K562 (cell line): Measurements from ENCODE around the gene TMEM185B.

ENCODE experiments used
- EZH2 ChIP-seq: IDR thresholded peaks from 2 replicates; pipeline ENCODE4 v1.6.1; 2012; ENCODE audit warnings: low read depth, mild to moderate bottlenecking, inconsistent platforms, low read length, borderline replicate concordance
- MAZ ChIP-seq, 2 experiments: fragments of 450-650 bp in 1 of 2; sonication (generic) in 1 of 2; formaldehyde crosslinking; IDR thresholded peaks in 1 of 2; conservative IDR thresholded peaks in 1 of 2; 2 replicates each; pipeline versions ENCODE4 v1.4.0 to v1.5.0; 2020; ENCODE audit warnings: mild to moderate bottlenecking in 1 of 2, missing genetic modification reagents in 1 of 2
- MTA3 ChIP-seq: fragments of 450-650 bp; formaldehyde crosslinking; IDR thresholded peaks from 2 replicates; pipeline ENCODE4 v1.6.1; 2017; ENCODE audit warnings: mild to moderate bottlenecking, borderline replicate concordance
- PPARD ChIP-seq: fragments of 250-450 bp; sonication (Bioruptor Pico); IDR thresholded peaks from 2 replicates; pipeline ENCODE4 v1.8.0; 2022; ENCODE audit warnings: inconsistent platforms, mild to moderate bottlenecking, moderate library complexity
- PRMT5 ChIP-seq: sonication (generic); formaldehyde crosslinking; IDR thresholded peaks from 2 replicates; pipeline ENCODE4 v1.5.0; 2020; ENCODE audit warnings: missing genetic modification reagents
- RBM22 ChIP-seq: fragments of 200-400 bp; formaldehyde crosslinking; IDR thresholded peaks from 2 replicates; pipeline ENCODE4 v1.6.1; 2018; ENCODE audit warnings: low read length, low read depth; ENCODE audit not compliant: poor library complexity, severe bottlenecking
- SMAD1 ChIP-seq: fragments of 150-350 bp; IDR thresholded peaks from 2 replicates; pipeline ENCODE4 v1.6.1; 2014; ENCODE audit warnings: low read length, low read depth; ENCODE audit not compliant: partially characterized antibody
- SREBF1 ChIP-seq: fragments of 150-350 bp; IDR thresholded peaks from 2 replicates; pipeline ENCODE4 v1.6.1; 2014; ENCODE audit warnings: antibody characterized with exemption, low read depth, low read length, borderline replicate concordance
- ZNF124 ChIP-seq: sonication (generic); formaldehyde crosslinking; IDR thresholded peaks from 2 replicates; pipeline ENCODE4 v1.8.1; 2022; ENCODE audit warnings: missing genetic modification reagents
- TF ChIP-seq, protein P1 (sequence below), 3 experiments: IDR thresholded peaks in 2 of 3; conservative IDR thresholded peaks in 1 of 3; 2 replicates each; pipeline ENCODE4 v1.5.1; 2011 to 2012; ENCODE audit warnings: low read length in 3 of 3, mild to moderate bottlenecking in 3 of 3, control low read depth in 2 of 3, improper control_type of control experiment in 1 of 3, inconsistent platforms in 1 of 3, low read depth in 1 of 3, mixed read lengths in 1 of 3, moderate library complexity in 1 of 3; ENCODE audit not compliant: insufficient read depth in 2 of 3
- TF ChIP-seq, protein P2 (sequence below), 2 experiments: fragments of 450-650 bp; formaldehyde crosslinking in 1 of 2; IDR thresholded peaks; 2 replicates each; pipeline versions ENCODE4 v1.4.0 to v1.6.1; 2014 to 2020; ENCODE audit warnings: mild to moderate bottlenecking in 2 of 2, borderline replicate concordance in 1 of 2, low read depth in 1 of 2
- TF ChIP-seq, protein P3 (sequence below): sonication (generic); formaldehyde crosslinking; IDR thresholded peaks from 2 replicates; pipeline ENCODE4 v1.8.0; 2022; ENCODE audit warnings: mild to moderate bottlenecking, missing genetic modification reagents
- TF ChIP-seq, protein P4 (sequence below): fragments of 250-450 bp; sonication (Bioruptor Pico); IDR thresholded peaks from 2 replicates; pipeline ENCODE4 v1.5.0; 2021; ENCODE audit warnings: mild to moderate bottlenecking, borderline replicate concordance

DNA sequence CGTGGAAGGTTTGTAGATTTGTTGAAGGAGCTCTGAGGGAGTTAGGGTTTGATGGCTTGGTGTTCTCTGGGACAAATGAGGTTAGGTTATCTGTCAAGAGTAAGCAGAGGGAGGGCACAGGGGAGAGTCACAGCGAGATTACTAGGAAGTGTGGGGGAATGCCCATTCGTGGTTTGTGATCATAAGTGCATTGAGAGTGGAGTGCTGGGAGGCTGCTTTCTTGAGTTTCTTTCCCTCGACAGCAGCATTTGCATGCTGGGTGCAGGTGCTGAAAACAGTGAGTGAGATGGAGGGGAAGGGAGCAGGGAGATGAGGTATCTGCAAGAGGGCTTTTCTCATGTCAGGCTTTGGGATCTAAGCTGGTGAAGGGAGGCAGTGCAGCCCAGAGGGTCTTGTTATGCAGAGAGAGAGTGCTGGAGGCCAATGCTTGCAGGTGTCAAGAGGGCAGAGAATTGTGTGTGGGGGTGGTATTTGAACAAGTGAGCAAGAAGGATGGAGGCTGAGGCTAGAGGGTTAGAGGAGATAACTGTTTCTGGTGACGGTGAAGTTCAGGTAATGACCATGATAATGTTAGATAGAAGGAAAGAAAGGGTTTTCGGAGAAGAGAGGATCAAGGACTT is 38.3 kb upstream of the TMEM185B start:
- TF ChIP-seq MAZ (CRISPR knock-in tag; conservative IDR thresholded peaks at IDR 0.05 in 1 of 2, IDR thresholded peaks at IDR 0.05 in 1 of 2) (no peak), PPARD (CRISPR knock-in tag) (no peak), ZNF124 (CRISPR knock-in tag) (no peak), RBM22 (no peak), MTA3 (no peak), SREBF1 (no peak), SMAD1 (no peak), EZH2 (no peak), PRMT5 (CRISPR knock-in tag) (no peak)
- TF ChIP-seq, protein P1, sequence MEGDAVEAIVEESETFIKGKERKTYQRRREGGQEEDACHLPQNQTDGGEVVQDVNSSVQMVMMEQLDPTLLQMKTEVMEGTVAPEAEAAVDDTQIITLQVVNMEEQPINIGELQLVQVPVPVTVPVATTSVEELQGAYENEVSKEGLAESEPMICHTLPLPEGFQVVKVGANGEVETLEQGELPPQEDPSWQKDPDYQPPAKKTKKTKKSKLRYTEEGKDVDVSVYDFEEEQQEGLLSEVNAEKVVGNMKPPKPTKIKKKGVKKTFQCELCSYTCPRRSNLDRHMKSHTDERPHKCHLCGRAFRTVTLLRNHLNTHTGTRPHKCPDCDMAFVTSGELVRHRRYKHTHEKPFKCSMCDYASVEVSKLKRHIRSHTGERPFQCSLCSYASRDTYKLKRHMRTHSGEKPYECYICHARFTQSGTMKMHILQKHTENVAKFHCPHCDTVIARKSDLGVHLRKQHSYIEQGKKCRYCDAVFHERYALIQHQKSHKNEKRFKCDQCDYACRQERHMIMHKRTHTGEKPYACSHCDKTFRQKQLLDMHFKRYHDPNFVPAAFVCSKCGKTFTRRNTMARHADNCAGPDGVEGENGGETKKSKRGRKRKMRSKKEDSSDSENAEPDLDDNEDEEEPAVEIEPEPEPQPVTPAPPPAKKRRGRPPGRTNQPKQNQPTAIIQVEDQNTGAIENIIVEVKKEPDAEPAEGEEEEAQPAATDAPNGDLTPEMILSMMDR (IDR thresholded peaks at IDR 0.05 in 2 of 3, conservative IDR thresholded peaks at IDR 0.05 in 1 of 3; ENCODE audit: insufficient read depth in 2 of 3, low read depth in 1 of 3, low read length in 3 of 3), result no peak
- TF ChIP-seq, protein P2, sequence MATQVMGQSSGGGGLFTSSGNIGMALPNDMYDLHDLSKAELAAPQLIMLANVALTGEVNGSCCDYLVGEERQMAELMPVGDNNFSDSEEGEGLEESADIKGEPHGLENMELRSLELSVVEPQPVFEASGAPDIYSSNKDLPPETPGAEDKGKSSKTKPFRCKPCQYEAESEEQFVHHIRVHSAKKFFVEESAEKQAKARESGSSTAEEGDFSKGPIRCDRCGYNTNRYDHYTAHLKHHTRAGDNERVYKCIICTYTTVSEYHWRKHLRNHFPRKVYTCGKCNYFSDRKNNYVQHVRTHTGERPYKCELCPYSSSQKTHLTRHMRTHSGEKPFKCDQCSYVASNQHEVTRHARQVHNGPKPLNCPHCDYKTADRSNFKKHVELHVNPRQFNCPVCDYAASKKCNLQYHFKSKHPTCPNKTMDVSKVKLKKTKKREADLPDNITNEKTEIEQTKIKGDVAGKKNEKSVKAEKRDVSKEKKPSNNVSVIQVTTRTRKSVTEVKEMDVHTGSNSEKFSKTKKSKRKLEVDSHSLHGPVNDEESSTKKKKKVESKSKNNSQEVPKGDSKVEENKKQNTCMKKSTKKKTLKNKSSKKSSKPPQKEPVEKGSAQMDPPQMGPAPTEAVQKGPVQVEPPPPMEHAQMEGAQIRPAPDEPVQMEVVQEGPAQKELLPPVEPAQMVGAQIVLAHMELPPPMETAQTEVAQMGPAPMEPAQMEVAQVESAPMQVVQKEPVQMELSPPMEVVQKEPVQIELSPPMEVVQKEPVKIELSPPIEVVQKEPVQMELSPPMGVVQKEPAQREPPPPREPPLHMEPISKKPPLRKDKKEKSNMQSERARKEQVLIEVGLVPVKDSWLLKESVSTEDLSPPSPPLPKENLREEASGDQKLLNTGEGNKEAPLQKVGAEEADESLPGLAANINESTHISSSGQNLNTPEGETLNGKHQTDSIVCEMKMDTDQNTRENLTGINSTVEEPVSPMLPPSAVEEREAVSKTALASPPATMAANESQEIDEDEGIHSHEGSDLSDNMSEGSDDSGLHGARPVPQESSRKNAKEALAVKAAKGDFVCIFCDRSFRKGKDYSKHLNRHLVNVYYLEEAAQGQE (IDR thresholded peaks at IDR 0.05; ENCODE audit: borderline replicate concordance), result no peak
- TF ChIP-seq, protein P2 (CRISPR knock-in tag; IDR thresholded peaks at IDR 0.05; ENCODE audit: low read depth), result no peak
- TF ChIP-seq, protein P3, sequence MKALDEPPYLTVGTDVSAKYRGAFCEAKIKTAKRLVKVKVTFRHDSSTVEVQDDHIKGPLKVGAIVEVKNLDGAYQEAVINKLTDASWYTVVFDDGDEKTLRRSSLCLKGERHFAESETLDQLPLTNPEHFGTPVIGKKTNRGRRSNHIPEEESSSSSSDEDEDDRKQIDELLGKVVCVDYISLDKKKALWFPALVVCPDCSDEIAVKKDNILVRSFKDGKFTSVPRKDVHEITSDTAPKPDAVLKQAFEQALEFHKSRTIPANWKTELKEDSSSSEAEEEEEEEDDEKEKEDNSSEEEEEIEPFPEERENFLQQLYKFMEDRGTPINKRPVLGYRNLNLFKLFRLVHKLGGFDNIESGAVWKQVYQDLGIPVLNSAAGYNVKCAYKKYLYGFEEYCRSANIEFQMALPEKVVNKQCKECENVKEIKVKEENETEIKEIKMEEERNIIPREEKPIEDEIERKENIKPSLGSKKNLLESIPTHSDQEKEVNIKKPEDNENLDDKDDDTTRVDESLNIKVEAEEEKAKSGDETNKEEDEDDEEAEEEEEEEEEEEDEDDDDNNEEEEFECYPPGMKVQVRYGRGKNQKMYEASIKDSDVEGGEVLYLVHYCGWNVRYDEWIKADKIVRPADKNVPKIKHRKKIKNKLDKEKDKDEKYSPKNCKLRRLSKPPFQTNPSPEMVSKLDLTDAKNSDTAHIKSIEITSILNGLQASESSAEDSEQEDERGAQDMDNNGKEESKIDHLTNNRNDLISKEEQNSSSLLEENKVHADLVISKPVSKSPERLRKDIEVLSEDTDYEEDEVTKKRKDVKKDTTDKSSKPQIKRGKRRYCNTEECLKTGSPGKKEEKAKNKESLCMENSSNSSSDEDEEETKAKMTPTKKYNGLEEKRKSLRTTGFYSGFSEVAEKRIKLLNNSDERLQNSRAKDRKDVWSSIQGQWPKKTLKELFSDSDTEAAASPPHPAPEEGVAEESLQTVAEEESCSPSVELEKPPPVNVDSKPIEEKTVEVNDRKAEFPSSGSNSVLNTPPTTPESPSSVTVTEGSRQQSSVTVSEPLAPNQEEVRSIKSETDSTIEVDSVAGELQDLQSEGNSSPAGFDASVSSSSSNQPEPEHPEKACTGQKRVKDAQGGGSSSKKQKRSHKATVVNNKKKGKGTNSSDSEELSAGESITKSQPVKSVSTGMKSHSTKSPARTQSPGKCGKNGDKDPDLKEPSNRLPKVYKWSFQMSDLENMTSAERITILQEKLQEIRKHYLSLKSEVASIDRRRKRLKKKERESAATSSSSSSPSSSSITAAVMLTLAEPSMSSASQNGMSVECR (CRISPR knock-in tag), result no peak
- TF ChIP-seq, protein P4, sequence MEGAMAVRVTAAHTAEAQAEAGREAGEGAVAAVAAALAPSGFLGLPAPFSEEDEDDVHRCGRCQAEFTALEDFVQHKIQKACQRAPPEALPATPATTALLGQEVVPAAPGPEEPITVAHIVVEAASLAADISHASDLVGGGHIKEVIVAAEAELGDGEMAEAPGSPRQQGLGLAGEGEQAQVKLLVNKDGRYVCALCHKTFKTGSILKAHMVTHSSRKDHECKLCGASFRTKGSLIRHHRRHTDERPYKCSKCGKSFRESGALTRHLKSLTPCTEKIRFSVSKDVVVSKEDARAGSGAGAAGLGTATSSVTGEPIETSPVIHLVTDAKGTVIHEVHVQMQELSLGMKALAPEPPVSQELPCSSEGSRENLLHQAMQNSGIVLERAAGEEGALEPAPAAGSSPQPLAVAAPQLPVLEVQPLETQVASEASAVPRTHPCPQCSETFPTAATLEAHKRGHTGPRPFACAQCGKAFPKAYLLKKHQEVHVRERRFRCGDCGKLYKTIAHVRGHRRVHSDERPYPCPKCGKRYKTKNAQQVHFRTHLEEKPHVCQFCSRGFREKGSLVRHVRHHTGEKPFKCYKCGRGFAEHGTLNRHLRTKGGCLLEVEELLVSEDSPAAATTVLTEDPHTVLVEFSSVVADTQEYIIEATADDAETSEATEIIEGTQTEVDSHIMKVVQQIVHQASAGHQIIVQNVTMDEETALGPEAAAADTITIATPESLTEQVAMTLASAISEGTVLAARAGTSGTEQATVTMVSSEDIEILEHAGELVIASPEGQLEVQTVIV (CRISPR knock-in tag), result no peak
